CD14-positive monocyte (primary cell): ENCODE measurements around the gene THRB. TPM values are rescaled to one million over a fixed set of nuclear protein-coding genes. Genes with fewer than 3 reads are reported as not detected.

ENCODE experiments used
- DNase-seq, 3 donors: peaks; one replicate each; pipeline ENCODE4 v3.0.0-alpha.2; 2011 to 2022
- H2AFZ ChIP-seq: 2 replicates; pipeline ENCODE4 v1.6.0; 2012; ENCODE audit warnings: mild to moderate bottlenecking, low read depth, low read length, inconsistent platforms; ENCODE audit not compliant: insufficient read depth, poor library complexity, severe bottlenecking
- H3K27ac ChIP-seq, 2 donors: 1 replicate in 1 of 2; 2 replicates in 1 of 2; pipeline ENCODE4 v1.5.1; 2012 to 2013; ENCODE audit warnings: low read length in 2 of 2, control low read depth in 1 of 2, inconsistent platforms in 1 of 2, low read depth in 1 of 2, mild to moderate bottlenecking in 1 of 2
- H3K27me3 ChIP-seq, 2 donors: one replicate each; pipeline versions ENCODE4 v1.6.0 to v1.6.1; 2011 to 2013; ENCODE audit warnings: low read length in 2 of 2; ENCODE audit not compliant: control insufficient read depth in 2 of 2, insufficient read depth in 2 of 2
- H3K36me3 ChIP-seq, 2 donors: replicated peaks in 1 of 2; 1 replicate in 1 of 2; 2 replicates in 1 of 2; pipeline versions ENCODE4 v1.5.1 to v1.6.1; 2012 to 2013; ENCODE audit warnings: low read length in 2 of 2, control low read depth in 1 of 2, inconsistent platforms in 1 of 2, mild to moderate bottlenecking in 1 of 2; ENCODE audit not compliant: insufficient read depth in 2 of 2, control insufficient read depth in 1 of 2
- H3K4me1 ChIP-seq, 2 donors: 1 replicate in 1 of 2; 2 replicates in 1 of 2; pipeline versions ENCODE4 v1.5.1 to v1.6.1; 2012 to 2013; ENCODE audit warnings: low read length in 2 of 2, control low read depth in 1 of 2, inconsistent platforms in 1 of 2, mild to moderate bottlenecking in 1 of 2, moderate library complexity in 1 of 2; ENCODE audit not compliant: insufficient read depth in 2 of 2, control insufficient read depth in 1 of 2
- H3K4me2 ChIP-seq: replicated peaks from 2 replicates; pipeline ENCODE3; 2012; ENCODE audit warnings: low read length, moderate library complexity, mild to moderate bottlenecking; ENCODE audit not compliant: poor library complexity, severe bottlenecking; ENCODE audit errors: extremely low read depth
- H3K4me3 ChIP-seq, 3 experiments: fragments of 200-600 bp in 1 of 3; sonication (generic) in 1 of 3; replicated peaks in 1 of 3; 1 replicate in 2 of 3; 2 replicates in 1 of 3; pipeline ENCODE4 v1.5.1; 2011 to 2013; ENCODE audit warnings: low read length in 3 of 3, mild to moderate bottlenecking in 3 of 3, control low read depth in 2 of 3, low read depth in 2 of 3, inconsistent platforms in 1 of 3, moderate library complexity in 1 of 3
- H3K79me2 ChIP-seq: 2 replicates; pipeline ENCODE4 v1.6.0; 2012; ENCODE audit warnings: mild to moderate bottlenecking, control low read depth, inconsistent platforms, low read length, moderate library complexity; ENCODE audit not compliant: insufficient read depth
- H3K9ac ChIP-seq: 2 replicates; pipeline ENCODE4 v1.6.0; 2017; ENCODE audit warnings: low read length, mild to moderate bottlenecking; ENCODE audit not compliant: insufficient read depth, poor library complexity, severe bottlenecking
- H3K9me3 ChIP-seq, 2 donors: replicated peaks in 1 of 2; 1 replicate in 1 of 2; 2 replicates in 1 of 2; pipeline versions ENCODE4 v1.5.1 to v1.6.1; 2012 to 2013; ENCODE audit warnings: low read length in 2 of 2, control low read depth in 1 of 2; ENCODE audit not compliant: control insufficient read depth in 1 of 2, insufficient read depth in 1 of 2
- H4K20me1 ChIP-seq: 2 replicates; pipeline ENCODE4 v1.6.0; 2012; ENCODE audit warnings: mild to moderate bottlenecking, low read length, control low read depth, moderate library complexity; ENCODE audit not compliant: insufficient read depth
- H3K27ac Mint-ChIP-seq, 7 donors: one replicate each; pipeline ENCODE4 v1.8.0; 2020; ENCODE audit warnings: mild to moderate bottlenecking in 7 of 7, mixed read lengths in 7 of 7, moderate library complexity in 6 of 7, inconsistent platforms in 2 of 7
- H3K27me3 Mint-ChIP-seq, 3 donors: one replicate each; pipeline ENCODE4 v1.8.0; 2021 to 2022; ENCODE audit warnings: low read depth in 3 of 3, mild to moderate bottlenecking in 3 of 3, mixed read lengths in 3 of 3, moderate library complexity in 3 of 3, inconsistent platforms in 1 of 3
- H3K36me3 Mint-ChIP-seq, 2 donors: one replicate each; pipeline ENCODE4 v1.8.0; 2020; ENCODE audit warnings: mixed read lengths in 2 of 2, inconsistent platforms in 1 of 2, mild to moderate bottlenecking in 1 of 2
- H3K4me1 Mint-ChIP-seq: one replicate; pipeline ENCODE4 v1.8.0; 2020; ENCODE audit warnings: mild to moderate bottlenecking, mixed read lengths
- H3K4me3 Mint-ChIP-seq, 2 donors: one replicate each; pipeline ENCODE4 v1.8.0; 2020; ENCODE audit warnings: mild to moderate bottlenecking in 2 of 2, mixed read lengths in 2 of 2, moderate library complexity in 1 of 2
- H3K9me3 Mint-ChIP-seq, 7 donors: one replicate each; pipeline ENCODE4 v1.8.0; 2020 to 2022; ENCODE audit warnings: mixed read lengths in 7 of 7, mild to moderate bottlenecking in 6 of 7, moderate library complexity in 6 of 7, inconsistent platforms in 2 of 7
- CTCF ChIP-seq: fragments of 200-600 bp; IDR thresholded peaks from one replicate; pipeline ENCODE4 v1.8.0; 2022; ENCODE audit warnings: antibody characterized with exemption, mild to moderate bottlenecking
- WGBS: methylation state at CpG from one replicate; pipeline ENCODE4 v1.1.5; 2013; ENCODE audit warnings: missing lambda C conversion rate; ENCODE audit not compliant: insufficient coverage; 5-methylcytosine and 5-hydroxymethylcytosine counted together
- intact Hi-C, 2 donors: fragments of 100-400 bp; cut with micrococcal nuclease; formaldehyde crosslinking; loops; one replicate each; pipeline versions ENCODE4 v1.15.0 to v1.15.1; 2023
- polyA plus RNA-seq, 3 donors: library from polyadenylated mRNA; depleted of rRNA in 1 of 3; unstranded in 2 of 3; stranded (reverse) in 1 of 3; fragments of 300-500 nt in 2 of 3; fragments of >200 nt in 1 of 3; fragmentation: Illumina TruSeq in 2 of 3; gene quantifications; 1 replicate in 2 of 3; 2 replicates in 1 of 3; pipeline ENCODE4 v1.2.3, GENCODE V29; 2012 to 2021

Gene THRB
- polyA plus RNA-seq, 3 donors = 0.05 TPM; not detected in 2

- no peak overlapping the region for H3K4me3 Mint-ChIP-seq
- 100% methylated on average over 3 of the region's 8 CpGs for WGBS
- peaks cover 0 to 2% (median 2%) of the 10 kb centered on the region in 3 donors for H3K27me3 Mint-ChIP-seq
- no peaks in the 10 kb centered on the region for H3K36me3 ChIP-seq
- no peak for DNase-seq
- no peaks in the 10 kb centered on the region for H3K79me2 ChIP-seq
- no peak for TF ChIP-seq CTCF
- no peak overlapping the region for H2AFZ ChIP-seq
- no peak overlapping the region for H3K4me2 ChIP-seq
- H3K9me3 ChIP-seq = peaks cover 0 to 2% of the 10 kb centered on the region in 2 donors
- H3K27ac ChIP-seq = no peak overlapping the region
- no peaks in the 10 kb centered on the region for H3K4me1 Mint-ChIP-seq
- H3K9me3 Mint-ChIP-seq = peaks cover 0 to 6% (median 0%) of the 10 kb centered on the region in 7 donors
- no peak overlapping the region for H3K4me3 ChIP-seq
- H3K36me3 Mint-ChIP-seq = no peaks in the 10 kb centered on the region
- no peaks in the 10 kb centered on the region for H4K20me1 ChIP-seq
- H3K4me1 ChIP-seq = no peaks in the 10 kb centered on the region
- H3K9ac ChIP-seq = no peak overlapping the region
- intact Hi-C loops = no loop called here
- no peak overlapping the region for H3K27ac Mint-ChIP-seq
- H3K27me3 ChIP-seq = no peaks in the 10 kb centered on the region
Observed at GRCh38 chr3:24288496-24289236, 206.0 kb downstream of the THRB start.

GRCh38 chr3:24287755-24288450, 206.7 kb downstream of the THRB start:
- TF ChIP-seq CTCF = no peak
- Histone ChIP-seq H3K4me2 (no peak overlapping the region), H3K79me2 (no peaks in the 10 kb centered on the region), H2AFZ (no peak overlapping the region), H3K36me3 (no peaks in the 10 kb centered on the region), H3K27ac (no peak overlapping the region), H3K4me1 (no peaks in the 10 kb centered on the region), H4K20me1 (no peaks in the 10 kb centered on the region), H3K27me3 (no peaks in the 10 kb centered on the region), H3K9me3 (no peaks in the 10 kb centered on the region), H3K4me3 (no peak overlapping the region), H3K9ac (no peak overlapping the region)
- Mint-ChIP-seq H3K36me3 (no peaks in the 10 kb centered on the region), H3K9me3 (peaks cover 0 to 6% (median 0%) of the 10 kb centered on the region in 7 donors), H3K4me3 (no peak overlapping the region), H3K4me1 (no peaks in the 10 kb centered on the region), H3K27me3 (peaks cover 0 to 2% (median 2%) of the 10 kb centered on the region in 3 donors), H3K27ac (no peak overlapping the region)
- WGBS = no CpG with 5 or more reads among the region's 3 CpGs
- intact Hi-C loops = no loop called here
- no peak for DNase-seq
